ENCODE measurements around the gene SUGT1. TPM values are rescaled to one million over a fixed set of nuclear protein-coding genes. Genes with fewer than 3 reads are reported as not detected.

Gene SUGT1
- total and polyA plus RNA-seq, 2 donors (not counting 1 experiment from before 2014, with no cell fraction given) = 9.5 to 38.4 TPM

GRCh38 chr13:52737965-52738364, 85.3 kb downstream of the SUGT1 start:
- H3K4me2 ChIP-seq (replicated peaks; ENCODE audit: low read depth, low read length, poor library complexity, severe bottlenecking) = no peak overlapping the region
- H3K9me3 Mint-ChIP-seq (ENCODE audit: insufficient read depth) = no peaks in the 10 kb centered on the region
- H4K20me1 ChIP-seq (ENCODE audit: control insufficient read depth, insufficient read depth, low read length, poor library complexity, severe bottlenecking) = no peaks in the 10 kb centered on the region
- CTCF ChIA-PET = no interaction called here
- H3K27me3 Mint-ChIP-seq = peaks cover 52% of the 10 kb centered on the region
- TF ChIP-seq EZH2 (IDR thresholded peaks at IDR 0.05; ENCODE audit: borderline replicate concordance, insufficient read depth, low read depth, low read length, poor library complexity, severe bottlenecking) = no peak
- TF ChIP-seq CTCF (IDR thresholded peaks at IDR 0.05) = no peak
- no peak overlapping the region for H3K9ac ChIP-seq (ENCODE audit: low read length)
- H3K27ac ChIP-seq (ENCODE audit: low read length in 2 of 2) = no peak overlapping the region
- H3K9me3 ChIP-seq (ENCODE audit: control extremely low read depth in 1 of 3, control insufficient read depth in 2 of 3, insufficient read depth in 1 of 3, low read length in 2 of 3) = peaks cover 0 to 7% (median 0%) of the 10 kb centered on the region in 3 donors
- DNase-seq (no peak), ATAC-seq (ENCODE audit: low read depth) (no peak)
- H3K79me2 ChIP-seq (ENCODE audit: control insufficient read depth, insufficient read depth, low read length) = no peaks in the 10 kb centered on the region
- H2AFZ ChIP-seq (ENCODE audit: insufficient read depth, low read depth, low read length, poor library complexity, severe bottlenecking) = no peak overlapping the region
- no peaks in the 10 kb centered on the region for H3K36me3 ChIP-seq (replicated peaks in 1 of 2; ENCODE audit: control extremely low read depth in 1 of 2, control insufficient read depth in 1 of 2, extremely low read depth in 1 of 2, insufficient read depth in 2 of 2, low read length in 1 of 2)
- peaks cover 9% of the 10 kb centered on the region for H3K4me1 Mint-ChIP-seq
- H3K4me3 ChIP-seq (ENCODE audit: control extremely low read depth in 1 of 5, extremely low read depth in 1 of 5, insufficient read depth in 1 of 5, low read depth in 2 of 5, low read length in 4 of 5) = no peak overlapping the region
- peaks cover 0 to 27% (median 23%) of the 10 kb centered on the region in 4 experiments for H3K27me3 ChIP-seq (replicated peaks in 1 of 4; ENCODE audit: control extremely low read depth in 1 of 4, control insufficient read depth in 3 of 4, insufficient read depth in 4 of 4, low read length in 3 of 4)
- H3K27ac Mint-ChIP-seq = no peak overlapping the region
- POLR2A ChIA-PET = no interaction called here
- intact Hi-C loops (cut with micrococcal nuclease) = no loop called here
- peaks cover 9 to 14% of the 10 kb centered on the region in 2 donors for H3K4me1 ChIP-seq (ENCODE audit: control insufficient read depth in 2 of 2, insufficient read depth in 2 of 2, low read length in 2 of 2)
- WGBS (ENCODE audit: insufficient coverage) = no CpG with 5 or more reads among the region's 4 CpGs
- H3K4me3 Mint-ChIP-seq = peak overlapping the region; percentile 59

- Histone ChIP-seq H3K4me3 (ENCODE audit: control extremely low read depth in 1 of 5, extremely low read depth in 1 of 5, insufficient read depth in 1 of 5, low read depth in 2 of 5, low read length in 4 of 5) (peak overlapping the region in 3 of 5 experiments; percentile 35 to 36 (median 35)), H3K27me3 (replicated peaks in 1 of 4; ENCODE audit: control extremely low read depth in 1 of 4, control insufficient read depth in 3 of 4, insufficient read depth in 4 of 4, low read length in 3 of 4) (peaks cover 0 to 27% (median 23%) of the 10 kb centered on the region in 4 experiments), H3K27ac (ENCODE audit: low read length in 2 of 2) (no peak overlapping the region), H4K20me1 (ENCODE audit: control insufficient read depth, insufficient read depth, low read length, poor library complexity, severe bottlenecking) (no peaks in the 10 kb centered on the region), H3K4me2 (replicated peaks; ENCODE audit: low read depth, low read length, poor library complexity, severe bottlenecking) (peak overlapping the region; percentile 80), H3K9me3 (ENCODE audit: control extremely low read depth in 1 of 3, control insufficient read depth in 2 of 3, insufficient read depth in 1 of 3, low read length in 2 of 3) (peaks cover 0 to 13% (median 0%) of the 10 kb centered on the region in 3 donors), H3K36me3 (replicated peaks in 1 of 2; ENCODE audit: control extremely low read depth in 1 of 2, control insufficient read depth in 1 of 2, extremely low read depth in 1 of 2, insufficient read depth in 2 of 2, low read length in 1 of 2) (no peaks in the 10 kb centered on the region), H2AFZ (ENCODE audit: insufficient read depth, low read depth, low read length, poor library complexity, severe bottlenecking) (peak overlapping the region; percentile 76), H3K79me2 (ENCODE audit: control insufficient read depth, insufficient read depth, low read length) (no peaks in the 10 kb centered on the region), H3K9ac (ENCODE audit: low read length) (peak overlapping the region; percentile 35), H3K4me1 (ENCODE audit: control insufficient read depth in 2 of 2, insufficient read depth in 2 of 2, low read length in 2 of 2) (peaks cover 9 to 14% of the 10 kb centered on the region in 2 donors)
- ATAC-seq (ENCODE audit: low read depth) (peak; percentile 41), DNase-seq (peak; percentile 35)
- Mint-ChIP-seq H3K4me3 (peak overlapping the region; percentile 63), H3K27me3 (peaks cover 60% of the 10 kb centered on the region), H3K4me1 (peaks cover 9% of the 10 kb centered on the region), H3K27ac (no peak overlapping the region), H3K9me3 (ENCODE audit: insufficient read depth) (no peaks in the 10 kb centered on the region)
- ChIA-PET POLR2A (no interaction called here), CTCF (interaction anchor here (0.6 to 0.9 kb wide), 3 partner anchors 63 to 762 kb away, joined by 4 to 5 read pairs (median 4); no protein-coding TSS in a partner anchor)
- TF ChIP-seq CTCF (IDR thresholded peaks at IDR 0.05) (peak; percentile 50), EZH2 (IDR thresholded peaks at IDR 0.05; ENCODE audit: borderline replicate concordance, insufficient read depth, low read depth, low read length, poor library complexity, severe bottlenecking) (no peak)
- 2% methylated on average over 66 of the region's 75 CpGs for WGBS (ENCODE audit: insufficient coverage)
- intact Hi-C loops (cut with micrococcal nuclease) = no loop called here
These were observed 86.3 kb downstream of the SUGT1 start for GRCh38 chr13:52738719-52739467.
